Non-pigmented ciliary epithelial cell (primary cell): ENCODE data around the gene TKT.

ENCODE experiments used
- DNase-seq: peaks from one replicate; pipeline ENCODE4 v3.0.0-alpha.2; 2010; ENCODE audit warnings: low read depth

TKT gene

GRCh38 chr3:53224026-53224425 lies 31.8 kb downstream of the TKT start:
- no peak for DNase-seq

- no peak for DNase-seq
Measured at GRCh38 chr3:53223541-53223966, 32.3 kb downstream of the TKT start.

- DNase-seq: no peak
Measured at GRCh38 chr3:53223025-53223424, 32.8 kb downstream of the TKT start.

DNA sequence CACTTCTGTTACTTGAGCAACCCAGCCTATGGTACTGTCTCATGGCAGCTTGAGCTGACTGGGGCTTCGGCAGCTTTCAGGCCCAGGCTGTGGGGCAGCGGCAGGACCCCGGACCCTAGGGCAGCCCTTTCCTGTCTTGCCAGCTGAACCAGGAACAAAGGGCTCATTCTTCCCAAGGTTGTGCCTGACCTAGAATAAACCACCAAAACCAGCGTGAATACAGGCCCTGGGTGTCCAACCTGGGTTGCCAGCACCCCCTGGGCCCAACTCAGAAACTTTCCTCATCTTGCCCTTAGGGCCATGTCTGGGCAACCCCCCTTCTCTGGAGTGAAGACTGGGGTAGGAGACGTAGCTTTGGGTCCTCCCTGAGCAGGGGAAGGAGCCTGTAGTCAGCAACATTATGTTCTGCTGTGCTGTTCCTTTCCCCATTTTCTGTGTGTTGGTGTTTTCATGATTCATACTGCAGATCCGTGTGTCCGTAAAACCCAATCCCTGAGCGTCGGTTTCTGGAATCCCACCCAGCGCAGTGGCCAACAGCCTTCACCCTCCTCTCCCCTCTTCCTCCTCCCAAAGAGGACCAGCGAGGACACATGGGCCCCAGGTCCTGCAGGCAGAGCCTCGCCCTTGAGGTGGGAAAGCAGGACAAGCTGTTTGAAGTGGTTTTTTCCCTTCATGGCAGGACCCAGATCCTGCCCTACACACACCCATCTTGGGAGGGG lies 33.5 kb downstream of the TKT start:
- DNase-seq: no peak

GRCh38 chr3:53221827-53222182 lies 34.0 kb downstream of the TKT start:
- DNase-seq: no peak

- DNase-seq: no peak
Measured at GRCh38 chr3:53221345-53221744, 34.5 kb downstream of the TKT start.

GRCh38 chr3:53219895-53220483 lies 35.8 kb downstream of the TKT start:
- no peak for DNase-seq

DNA sequence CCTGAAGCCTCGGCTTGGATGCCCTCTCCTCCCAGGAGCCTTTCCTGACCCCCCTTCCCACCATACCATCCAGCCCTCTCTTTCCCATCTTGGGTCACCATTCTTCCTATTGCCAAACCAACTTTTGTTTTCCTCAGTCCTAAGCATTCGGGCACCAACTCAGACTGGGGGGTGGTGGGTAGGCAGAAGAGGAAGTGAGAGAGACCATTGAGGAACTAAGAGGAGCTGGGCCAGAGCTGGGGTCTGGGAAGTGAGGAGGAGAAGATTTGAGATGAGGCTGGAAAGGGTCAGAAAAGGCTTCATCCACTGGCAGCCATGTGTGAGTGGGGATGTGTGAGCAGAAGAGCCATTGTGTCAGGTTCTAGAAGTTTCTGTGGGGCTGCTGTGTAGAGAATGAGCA lies 37.7 kb downstream of the TKT start:
- no peak for DNase-seq

DNA sequence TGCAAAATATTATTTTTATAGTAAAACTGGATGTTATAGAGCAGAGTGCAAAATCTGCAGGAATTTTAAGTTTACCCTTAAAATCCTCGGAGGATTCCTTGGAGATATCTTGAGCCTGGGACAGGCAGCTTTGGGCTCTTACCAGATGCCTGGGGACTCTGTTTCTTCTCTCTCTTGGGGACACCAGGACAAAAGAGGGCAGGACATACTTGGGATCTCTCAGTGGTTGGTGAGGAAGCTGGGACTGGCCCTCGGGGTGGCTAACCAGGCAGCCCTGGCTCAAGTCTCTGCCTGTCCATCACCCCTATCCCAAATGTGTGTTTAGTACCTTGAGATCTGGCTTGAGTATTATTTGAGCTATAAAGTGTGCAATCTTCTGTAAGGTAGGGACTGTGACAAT lies 38.6 kb downstream of the TKT start:
- DNase-seq: no peak

GRCh38 chr3:53216723-53217122 lies 39.1 kb downstream of the TKT start:
- no peak for DNase-seq

DNA sequence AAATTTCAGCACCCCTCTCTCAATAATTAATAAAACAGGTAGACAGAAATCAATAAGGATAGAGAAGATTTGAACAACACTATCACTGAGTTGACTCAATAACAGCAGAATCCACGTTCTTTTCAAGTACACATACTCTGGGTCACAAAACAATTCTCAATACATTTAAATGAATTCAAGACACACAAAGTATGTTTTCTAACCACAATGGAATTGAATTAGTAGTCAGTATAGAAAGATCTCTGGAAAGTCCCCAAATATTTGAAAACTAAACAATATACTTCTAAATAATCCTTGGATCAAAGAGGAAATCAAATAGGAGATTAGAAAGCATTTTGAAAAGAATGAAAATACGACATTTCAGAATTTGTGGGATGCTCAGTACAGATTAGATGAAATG lies 40.0 kb downstream of the TKT start:
- DNase-seq: no peak

- no peak for DNase-seq
Measured at GRCh38 chr3:53213276-53213675, 42.5 kb downstream of the TKT start.

- DNase-seq: no peak
Measured at GRCh38 chr3:53211706-53212702, 43.8 kb downstream of the TKT start.

- no peak for DNase-seq
Measured at GRCh38 chr3:53202331-53203015, 53.3 kb downstream of the TKT start.

GRCh38 chr3:53200501-53201498 lies 55.0 kb downstream of the TKT start:
- no peak for DNase-seq

DNA sequence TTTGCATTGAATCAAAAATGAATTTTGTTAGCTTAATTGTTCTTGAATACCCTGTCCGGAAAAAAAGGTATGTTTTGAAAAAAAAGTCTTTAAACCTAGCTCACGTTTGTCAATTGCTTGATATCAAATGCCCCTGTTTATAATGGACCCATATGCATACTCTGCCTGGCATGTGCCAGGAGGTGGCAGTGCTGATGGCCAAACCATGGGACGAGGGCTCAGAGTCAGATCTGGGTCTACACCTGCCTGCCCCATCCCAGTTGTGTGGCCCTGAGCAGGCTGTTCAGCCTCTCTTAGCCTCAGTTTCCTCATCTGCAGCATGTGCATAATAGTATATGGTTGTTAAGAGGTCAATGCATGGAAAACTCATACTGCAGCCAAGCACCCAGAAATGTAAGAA lies 56.0 kb downstream of the TKT start:
- no peak for DNase-seq

GRCh38 chr3:53198996-53199395 lies 56.8 kb downstream of the TKT start:
- DNase-seq: no peak

DNA sequence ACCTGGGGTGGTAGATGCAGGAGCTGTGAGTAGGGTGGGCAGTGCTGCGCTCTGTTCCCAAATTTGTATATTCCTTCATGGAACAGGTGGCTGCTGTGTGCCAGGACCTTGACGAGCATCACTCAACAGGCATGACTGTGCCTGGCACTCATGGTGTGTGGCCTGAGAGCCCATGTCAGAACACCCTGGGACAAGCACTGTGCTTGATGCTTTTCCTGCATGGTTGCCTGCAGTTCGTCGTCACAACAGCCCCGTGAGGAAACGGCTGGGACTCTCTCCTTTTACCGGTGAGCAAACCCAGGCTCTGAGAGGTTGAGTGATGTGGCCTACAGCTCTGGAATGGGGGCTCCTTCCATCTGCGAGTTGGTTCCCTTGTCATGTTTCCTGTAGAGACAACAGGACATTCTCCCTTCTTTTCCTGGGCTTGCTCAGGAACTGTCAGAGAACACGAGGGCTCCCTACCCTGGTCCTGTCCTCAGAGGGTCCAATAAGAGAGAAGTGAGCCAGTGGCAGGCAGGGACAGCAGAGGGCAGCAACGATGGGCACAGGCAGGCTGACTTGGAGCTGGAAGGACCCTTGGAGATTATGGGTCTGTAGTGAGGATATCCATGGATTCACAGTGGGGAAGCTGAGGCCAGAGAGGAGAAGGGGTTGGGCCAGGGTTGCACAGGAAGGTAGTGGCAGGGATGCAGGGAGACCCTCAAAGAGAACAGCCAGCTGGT lies 57.4 kb downstream of the TKT start:
- no peak for DNase-seq

DNA sequence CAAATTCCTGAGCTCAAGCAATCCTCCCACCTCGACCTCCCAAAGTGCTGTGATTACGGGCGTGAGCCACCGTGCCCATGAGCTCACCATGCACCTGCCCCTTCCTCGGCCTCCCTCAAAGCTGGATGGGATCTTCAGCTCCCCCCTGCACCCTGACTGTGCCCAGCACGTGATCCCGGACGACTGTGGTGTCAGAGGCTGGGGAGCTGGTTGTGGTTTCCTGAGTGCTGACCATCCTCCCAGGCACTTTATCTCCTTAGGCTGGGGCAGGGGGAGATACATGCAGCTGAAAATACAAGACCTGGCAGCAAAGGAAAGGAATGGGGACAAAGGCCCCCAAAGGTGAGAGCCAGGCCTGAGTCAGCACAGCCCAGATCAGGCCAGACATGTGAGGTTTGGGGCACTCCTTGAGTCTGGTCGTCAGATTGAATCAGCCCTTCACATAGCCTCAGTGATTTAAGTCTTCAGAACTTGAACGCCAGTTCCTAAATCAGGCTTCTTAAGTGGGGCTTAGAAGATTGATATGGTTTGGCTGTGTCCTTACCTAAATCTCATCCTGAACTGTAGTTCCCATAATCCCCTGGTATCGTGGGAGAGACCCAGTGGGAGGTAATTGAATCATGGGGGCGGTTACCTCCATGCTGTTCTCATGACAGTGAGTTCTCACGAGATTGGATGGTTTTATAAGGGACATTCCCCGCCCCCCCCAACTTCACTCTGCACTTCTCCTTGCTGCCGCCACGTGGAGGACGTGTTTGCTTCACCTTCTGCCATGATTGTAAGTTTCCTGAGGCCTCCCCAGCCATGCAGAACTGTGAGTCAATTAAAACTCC lies 59.0 kb downstream of the TKT start:
- DNase-seq: no peak
